ENCODE measurements around the gene CAMK2D. TPM values are rescaled to one million over a fixed set of nuclear protein-coding genes. Genes with fewer than 3 reads are reported as not detected.
A peak's percentile ranks its signal among the peaks of the same experiment; 100 is the strongest.

Gene CAMK2D
- total RNA-seq, 3 donors from 2014 or later: 124 to 136 (median 133) TPM

GRCh38 chr4:113620032-113620431 lies 141.5 kb downstream of the CAMK2D start:
- Mint-ChIP-seq H3K36me3 (ENCODE audit: insufficient read depth) (peaks cover 24% of the 10 kb centered on the region), H3K4me3 (no peak overlapping the region), H3K27me3 (ENCODE audit: low read depth) (no peaks in the 10 kb centered on the region), H3K4me1 (ENCODE audit: low read depth) (peaks cover 26% of the 10 kb centered on the region), H3K9me3 (no peaks in the 10 kb centered on the region)
- DNase-seq (no peak), ATAC-seq (no peak)

GRCh38 chr4:113619526-113619925 lies 142.0 kb downstream of the CAMK2D start:
- Mint-ChIP-seq H3K36me3 (ENCODE audit: insufficient read depth) (peaks cover 20% of the 10 kb centered on the region), H3K9me3 (no peaks in the 10 kb centered on the region), H3K4me3 (no peak overlapping the region), H3K27me3 (ENCODE audit: low read depth) (no peaks in the 10 kb centered on the region), H3K4me1 (ENCODE audit: low read depth) (peaks cover 30% of the 10 kb centered on the region)
- DNase-seq (no peak), ATAC-seq (no peak)

GRCh38 chr4:113618205-113618604 lies 143.3 kb downstream of the CAMK2D start:
- peaks cover 18% of the 10 kb centered on the region for H3K36me3 Mint-ChIP-seq (ENCODE audit: insufficient read depth)
- no peaks in the 10 kb centered on the region for H3K27me3 Mint-ChIP-seq (ENCODE audit: low read depth)
- H3K9me3 Mint-ChIP-seq: no peaks in the 10 kb centered on the region
- no peak overlapping the region for H3K4me3 Mint-ChIP-seq
- no peak for DNase-seq
- no peak for ATAC-seq
- H3K4me1 Mint-ChIP-seq (ENCODE audit: low read depth): peaks cover 34% of the 10 kb centered on the region

- H3K4me1 Mint-ChIP-seq (ENCODE audit: low read depth): peaks cover 34% of the 10 kb centered on the region
- ATAC-seq: no peak
- H3K4me3 Mint-ChIP-seq: no peak overlapping the region
- peaks cover 16% of the 10 kb centered on the region for H3K36me3 Mint-ChIP-seq (ENCODE audit: insufficient read depth)
- no peak for DNase-seq
- H3K27me3 Mint-ChIP-seq (ENCODE audit: low read depth): no peaks in the 10 kb centered on the region
- H3K9me3 Mint-ChIP-seq: no peaks in the 10 kb centered on the region
Observed at GRCh38 chr4:113617195-113617594, 144.3 kb downstream of the CAMK2D start.

GRCh38 chr4:113616443-113616842 lies 145.1 kb downstream of the CAMK2D start:
- H3K4me3 Mint-ChIP-seq: no peak overlapping the region
- no peaks in the 10 kb centered on the region for H3K27me3 Mint-ChIP-seq (ENCODE audit: low read depth)
- ATAC-seq (no peak), DNase-seq (no peak)
- H3K4me1 Mint-ChIP-seq (ENCODE audit: low read depth): peaks cover 27% of the 10 kb centered on the region
- peaks cover 9% of the 10 kb centered on the region for H3K36me3 Mint-ChIP-seq (ENCODE audit: insufficient read depth)
- no peaks in the 10 kb centered on the region for H3K9me3 Mint-ChIP-seq

GRCh38 chr4:113614414-113614813 lies 147.1 kb downstream of the CAMK2D start:
- ATAC-seq (no peak), DNase-seq (no peak)
- H3K36me3 Mint-ChIP-seq (ENCODE audit: insufficient read depth): peaks cover 18% of the 10 kb centered on the region
- H3K4me1 Mint-ChIP-seq (ENCODE audit: low read depth): peaks cover 27% of the 10 kb centered on the region
- H3K27me3 Mint-ChIP-seq (ENCODE audit: low read depth): no peaks in the 10 kb centered on the region
- no peak overlapping the region for H3K4me3 Mint-ChIP-seq
- H3K9me3 Mint-ChIP-seq: no peaks in the 10 kb centered on the region

GRCh38 chr4:113613503-113613902 lies 148.0 kb downstream of the CAMK2D start:
- Mint-ChIP-seq H3K4me3 (no peak overlapping the region), H3K27me3 (ENCODE audit: low read depth) (no peaks in the 10 kb centered on the region), H3K4me1 (ENCODE audit: low read depth) (peaks cover 27% of the 10 kb centered on the region), H3K9me3 (no peaks in the 10 kb centered on the region), H3K36me3 (ENCODE audit: insufficient read depth) (peaks cover 23% of the 10 kb centered on the region)
- no peak for ATAC-seq
- no peak for DNase-seq

- ATAC-seq: no peak
- peaks cover 37% of the 10 kb centered on the region for H3K4me1 Mint-ChIP-seq (ENCODE audit: low read depth)
- no peaks in the 10 kb centered on the region for H3K27me3 Mint-ChIP-seq (ENCODE audit: low read depth)
- H3K4me3 Mint-ChIP-seq: no peak overlapping the region
- no peak for DNase-seq
- H3K9me3 Mint-ChIP-seq: no peaks in the 10 kb centered on the region
- H3K36me3 Mint-ChIP-seq (ENCODE audit: insufficient read depth): peaks cover 46% of the 10 kb centered on the region
Observed at GRCh38 chr4:113610537-113610936, 151.0 kb downstream of the CAMK2D start.

- Mint-ChIP-seq H3K4me3 (no peak overlapping the region), H3K36me3 (ENCODE audit: insufficient read depth) (peaks cover 49% of the 10 kb centered on the region), H3K9me3 (no peaks in the 10 kb centered on the region), H3K27me3 (ENCODE audit: low read depth) (no peaks in the 10 kb centered on the region), H3K4me1 (ENCODE audit: low read depth) (peaks cover 28% of the 10 kb centered on the region)
- DNase-seq (no peak), ATAC-seq (peak; percentile 65)
Observed at GRCh38 chr4:113607998-113608397, 153.5 kb downstream of the CAMK2D start.

GRCh38 chr4:113607147-113607720 lies 154.3 kb downstream of the CAMK2D start:
- Mint-ChIP-seq H3K36me3 (ENCODE audit: insufficient read depth) (peaks cover 54% of the 10 kb centered on the region), H3K4me1 (ENCODE audit: low read depth) (peaks cover 32% of the 10 kb centered on the region), H3K9me3 (no peaks in the 10 kb centered on the region), H3K27me3 (ENCODE audit: low read depth) (no peaks in the 10 kb centered on the region), H3K4me3 (no peak overlapping the region)
- ATAC-seq (no peak), DNase-seq (no peak)

- no peak for DNase-seq
- Mint-ChIP-seq H3K36me3 (ENCODE audit: insufficient read depth) (peaks cover 54% of the 10 kb centered on the region), H3K4me3 (no peak overlapping the region), H3K9me3 (no peaks in the 10 kb centered on the region), H3K27me3 (ENCODE audit: low read depth) (no peaks in the 10 kb centered on the region), H3K4me1 (ENCODE audit: low read depth) (peaks cover 33% of the 10 kb centered on the region)
- ATAC-seq: no peak
Observed at GRCh38 chr4:113604955-113605354, 156.6 kb downstream of the CAMK2D start.

GRCh38 chr4:113603911-113604310 lies 157.6 kb downstream of the CAMK2D start:
- H3K36me3 Mint-ChIP-seq (ENCODE audit: insufficient read depth): peaks cover 52% of the 10 kb centered on the region
- ATAC-seq: no peak
- H3K27me3 Mint-ChIP-seq (ENCODE audit: low read depth): no peaks in the 10 kb centered on the region
- H3K4me3 Mint-ChIP-seq: no peak overlapping the region
- no peak for DNase-seq
- H3K9me3 Mint-ChIP-seq: no peaks in the 10 kb centered on the region
- H3K4me1 Mint-ChIP-seq (ENCODE audit: low read depth): peaks cover 36% of the 10 kb centered on the region

- no peak overlapping the region for H3K4me3 Mint-ChIP-seq
- no peaks in the 10 kb centered on the region for H3K27me3 Mint-ChIP-seq (ENCODE audit: low read depth)
- H3K9me3 Mint-ChIP-seq: no peaks in the 10 kb centered on the region
- DNase-seq (no peak), ATAC-seq (no peak)
- H3K4me1 Mint-ChIP-seq (ENCODE audit: low read depth): peaks cover 39% of the 10 kb centered on the region
- H3K36me3 Mint-ChIP-seq (ENCODE audit: insufficient read depth): peaks cover 49% of the 10 kb centered on the region
Observed at GRCh38 chr4:113602646-113603228, 158.8 kb downstream of the CAMK2D start.

GRCh38 chr4:113601636-113602035 lies 159.9 kb downstream of the CAMK2D start:
- no peaks in the 10 kb centered on the region for H3K9me3 Mint-ChIP-seq
- peaks cover 38% of the 10 kb centered on the region for H3K4me1 Mint-ChIP-seq (ENCODE audit: low read depth)
- DNase-seq (no peak), ATAC-seq (no peak)
- H3K4me3 Mint-ChIP-seq: no peak overlapping the region
- no peaks in the 10 kb centered on the region for H3K27me3 Mint-ChIP-seq (ENCODE audit: low read depth)
- peaks cover 44% of the 10 kb centered on the region for H3K36me3 Mint-ChIP-seq (ENCODE audit: insufficient read depth)

- peaks cover 65% of the 10 kb centered on the region for H3K4me1 Mint-ChIP-seq (ENCODE audit: low read depth)
- no peak overlapping the region for H3K4me3 Mint-ChIP-seq
- ATAC-seq: no peak
- peaks cover 6% of the 10 kb centered on the region for H3K9me3 Mint-ChIP-seq
- peaks cover 52% of the 10 kb centered on the region for H3K36me3 Mint-ChIP-seq (ENCODE audit: insufficient read depth)
- H3K27me3 Mint-ChIP-seq (ENCODE audit: low read depth): no peaks in the 10 kb centered on the region
- DNase-seq: no peak
Observed at GRCh38 chr4:113596396-113596795, 165.1 kb downstream of the CAMK2D start.

All from activated T-cell treated with anti-CD3 and anti-CD28 coated beads, Interleukin-2, amount 50 U/mL, for 4 hours (primary cell).